Keratinocyte (primary cell): ENCODE data around the gene MFF. TPM values are rescaled to one million over a fixed set of nuclear protein-coding genes. Genes with fewer than 3 reads are reported as not detected.
A peak's percentile ranks its signal among the peaks of the same experiment; 100 is the strongest.

Experiments
- DNase-seq: peaks from one replicate; pipeline ENCODE4 v3.0.0-alpha.2; 2011; ENCODE audit warnings: low read depth, missing footprints, low spot score
- FAIRE-seq: peaks from 2 replicates; lab custom pipeline; 2011; peaks lifted over from hg19 to GRCh38; lab: Jason Lieb, UNC
- H2AFZ ChIP-seq: 2 replicates; pipeline ENCODE4 v1.6.0; 2012; ENCODE audit warnings: low read length, control low read depth, inconsistent platforms; ENCODE audit not compliant: control insufficient read depth
- H3K27ac ChIP-seq: 2 replicates; pipeline ENCODE4 v1.5.1; 2011; ENCODE audit warnings: low read length; ENCODE audit not compliant: control insufficient read depth, insufficient read depth
- H3K27me3 ChIP-seq: 3 replicates; pipeline ENCODE4 v1.6.0; 2011; ENCODE audit warnings: low read length; ENCODE audit not compliant: control insufficient read depth, insufficient read depth; ENCODE audit errors: extremely low read depth
- H3K36me3 ChIP-seq, 2 experiments: 2 replicates in 1 of 2; 3 replicates in 1 of 2; pipeline ENCODE4 v1.5.1; 2011; ENCODE audit warnings: low read length in 2 of 2, mild to moderate bottlenecking in 1 of 2; ENCODE audit not compliant: control insufficient read depth in 2 of 2, insufficient read depth in 2 of 2; ENCODE audit errors: extremely low read depth in 1 of 2
- H3K4me1 ChIP-seq: 3 replicates; pipeline ENCODE4 v1.5.1; 2011; ENCODE audit warnings: low read length; ENCODE audit not compliant: control insufficient read depth, insufficient read depth; ENCODE audit errors: extremely low read depth
- H3K4me2 ChIP-seq: 3 replicates; pipeline ENCODE4 v1.6.0; 2011; ENCODE audit warnings: low read depth, low read length; ENCODE audit not compliant: control insufficient read depth, insufficient read depth; ENCODE audit errors: extremely low read depth
- H3K4me3 ChIP-seq, 3 experiments: fragments of 200-600 bp in 1 of 3; sonication (generic) in 1 of 3; 2 replicates in 2 of 3; 3 replicates in 1 of 3; pipeline ENCODE4 v1.5.1; 2011 to 2016; ENCODE audit warnings: low read length in 3 of 3, mild to moderate bottlenecking in 3 of 3, control low read depth in 2 of 3, inconsistent platforms in 1 of 3, low read depth in 1 of 3, mixed read lengths in 1 of 3, mixed run types in 1 of 3, moderate library complexity in 1 of 3; ENCODE audit not compliant: control insufficient read depth in 2 of 3, insufficient read depth in 2 of 3; ENCODE audit errors: extremely low read depth in 1 of 3
- H3K79me2 ChIP-seq: 2 replicates; pipeline ENCODE4 v1.6.0; 2012; ENCODE audit warnings: low read length; ENCODE audit not compliant: control insufficient read depth, insufficient read depth
- H3K9ac ChIP-seq: 3 replicates; pipeline ENCODE4 v1.6.0; 2011; ENCODE audit warnings: low read length; ENCODE audit not compliant: control insufficient read depth, insufficient read depth; ENCODE audit errors: extremely low read depth
- H3K9me1 ChIP-seq: 3 replicates; pipeline ENCODE4 v1.6.0; 2011; ENCODE audit warnings: low read length; ENCODE audit not compliant: control insufficient read depth, insufficient read depth; ENCODE audit errors: extremely low read depth
- H3K9me3 ChIP-seq: 2 replicates; pipeline ENCODE4 v1.5.1; 2012; ENCODE audit warnings: low read depth, low read length; ENCODE audit not compliant: control insufficient read depth
- H4K20me1 ChIP-seq: 3 replicates; pipeline ENCODE4 v1.6.0; 2011; ENCODE audit warnings: low read length; ENCODE audit not compliant: control insufficient read depth, insufficient read depth; ENCODE audit errors: extremely low read depth
- EZH2 ChIP-seq: IDR thresholded peaks from one replicate; pipeline ENCODE4 v1.6.1; 2012; ENCODE audit warnings: inconsistent platforms, mild to moderate bottlenecking, low read length, moderate library complexity
- dilution Hi-C: fragments of 300-500 bp; cut with MboI; formaldehyde crosslinking; loops from one replicate; pipeline ENCODE4 v1.7.0; 2020; ENCODE audit warnings: low sequenced_read_pairs; ENCODE audit not compliant: extremely low pct_ligation_motif_present
- polyA plus RNA-seq, 5 experiments: library from polyadenylated mRNA; depleted of rRNA in 3 of 5; stranded (reverse) in 3 of 5; stranded (forward) in 1 of 5; unstranded in 1 of 5; fragments of >200 nt; gene quantifications; 1 replicate in 1 of 5; 2 replicates in 3 of 5; 3 replicates in 1 of 5; pipeline versions ENCODE4 v1.2.1 to v1.2.3, GENCODE V29; 2011 to 2012; ENCODE audit warnings: missing spikeins in 2 of 5, low read depth in 1 of 5, low replicate concordance in 1 of 5
- TF ChIP-seq, protein P1 (sequence below), 3 experiments: IDR thresholded peaks in 1 of 3; conservative IDR thresholded peaks in 1 of 3; optimal IDR thresholded peaks in 1 of 3; 2 replicates in 2 of 3; 3 replicates in 1 of 3; pipeline versions ENCODE3 to v1.5.1; 2011; ENCODE audit warnings: low read length in 3 of 3, mild to moderate bottlenecking in 3 of 3, moderate library complexity in 2 of 3, control low read depth in 1 of 3, inconsistent platforms in 1 of 3; ENCODE audit not compliant: insufficient read depth in 2 of 3; ENCODE audit errors: extremely low read depth in 1 of 3

MFF gene
- polyA plus RNA-seq, 1 donor (not counting 4 experiments of a cell fraction or from before 2014, with no cell fraction given), result 72.5 TPM

- FAIRE-seq, result no peak
- H2AFZ ChIP-seq, result no peak overlapping the region
- H3K27ac ChIP-seq, result no peak overlapping the region
- no peaks in the 10 kb centered on the region for H3K9me1 ChIP-seq
- H3K27me3 ChIP-seq, result no peaks in the 10 kb centered on the region
- H3K4me3 ChIP-seq, result no peak overlapping the region
- H3K9ac ChIP-seq, result no peak overlapping the region
- H3K4me2 ChIP-seq, result no peak overlapping the region
- H3K36me3 ChIP-seq, result no peaks in the 10 kb centered on the region
- peaks cover 21% of the 10 kb centered on the region for H3K4me1 ChIP-seq
- TF ChIP-seq EZH2, result no peak
- TF ChIP-seq, protein P1, sequence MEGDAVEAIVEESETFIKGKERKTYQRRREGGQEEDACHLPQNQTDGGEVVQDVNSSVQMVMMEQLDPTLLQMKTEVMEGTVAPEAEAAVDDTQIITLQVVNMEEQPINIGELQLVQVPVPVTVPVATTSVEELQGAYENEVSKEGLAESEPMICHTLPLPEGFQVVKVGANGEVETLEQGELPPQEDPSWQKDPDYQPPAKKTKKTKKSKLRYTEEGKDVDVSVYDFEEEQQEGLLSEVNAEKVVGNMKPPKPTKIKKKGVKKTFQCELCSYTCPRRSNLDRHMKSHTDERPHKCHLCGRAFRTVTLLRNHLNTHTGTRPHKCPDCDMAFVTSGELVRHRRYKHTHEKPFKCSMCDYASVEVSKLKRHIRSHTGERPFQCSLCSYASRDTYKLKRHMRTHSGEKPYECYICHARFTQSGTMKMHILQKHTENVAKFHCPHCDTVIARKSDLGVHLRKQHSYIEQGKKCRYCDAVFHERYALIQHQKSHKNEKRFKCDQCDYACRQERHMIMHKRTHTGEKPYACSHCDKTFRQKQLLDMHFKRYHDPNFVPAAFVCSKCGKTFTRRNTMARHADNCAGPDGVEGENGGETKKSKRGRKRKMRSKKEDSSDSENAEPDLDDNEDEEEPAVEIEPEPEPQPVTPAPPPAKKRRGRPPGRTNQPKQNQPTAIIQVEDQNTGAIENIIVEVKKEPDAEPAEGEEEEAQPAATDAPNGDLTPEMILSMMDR (optimal IDR thresholded peaks at IDR 0.05 in 1 of 3, IDR thresholded peaks at IDR 0.05 in 1 of 3, conservative IDR thresholded peaks at IDR 0.05 in 1 of 3; ENCODE audit: extremely low read depth in 1 of 3, insufficient read depth in 2 of 3, low read length in 3 of 3), result no peak
- H3K9me3 ChIP-seq, result no peaks in the 10 kb centered on the region
- DNase-seq, result no peak
- no peaks in the 10 kb centered on the region for H4K20me1 ChIP-seq
- dilution Hi-C loops, result no loop called here
- H3K79me2 ChIP-seq, result no peaks in the 10 kb centered on the region
These were observed 79.7 kb downstream of the MFF start for GRCh38 chr2:227404585-227405271.

DNA sequence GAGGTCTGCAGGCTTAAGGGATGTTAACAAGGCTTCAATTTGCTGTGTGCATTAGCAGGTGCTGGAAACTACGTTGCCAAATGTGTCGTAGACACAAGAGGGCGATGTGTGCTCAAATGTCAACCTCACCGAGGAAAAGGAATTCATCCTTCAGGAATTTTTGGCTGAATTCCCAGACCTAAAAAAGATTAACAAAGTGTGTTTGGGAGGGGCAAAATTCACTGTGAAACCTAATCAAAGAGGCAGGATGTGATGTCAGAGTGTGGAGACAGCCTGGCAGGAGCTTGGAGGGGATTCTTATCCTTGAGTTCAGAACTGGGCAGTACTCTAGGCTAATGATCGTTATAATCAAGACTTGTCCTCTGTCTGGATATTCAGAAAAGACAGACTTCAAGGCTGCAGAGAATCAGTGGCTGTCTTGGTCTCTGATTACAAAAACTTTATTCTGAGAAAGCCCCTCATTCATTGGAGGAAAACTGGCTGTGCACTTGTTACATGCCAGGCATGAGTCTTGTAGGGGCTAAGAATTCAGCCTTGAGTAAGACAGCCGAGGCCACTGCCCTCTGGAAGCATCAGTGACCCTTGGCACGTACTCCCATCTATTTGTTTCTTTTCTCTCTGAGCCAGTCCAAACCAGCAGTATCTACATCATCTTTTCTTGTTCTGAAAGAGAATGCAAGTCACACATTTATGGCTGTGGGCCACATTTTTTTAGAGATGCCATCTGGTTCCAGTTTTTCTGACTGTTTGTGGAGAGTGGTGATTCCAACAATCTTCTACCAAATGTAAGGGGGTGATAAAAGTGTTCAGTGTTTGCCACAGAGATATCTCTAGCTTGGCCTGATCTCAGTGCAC, 81.4 kb downstream of the MFF start:
- TF ChIP-seq EZH2, result no peak
- TF ChIP-seq, protein P1 (optimal IDR thresholded peaks at IDR 0.05 in 1 of 3, IDR thresholded peaks at IDR 0.05 in 1 of 3, conservative IDR thresholded peaks at IDR 0.05 in 1 of 3; ENCODE audit: extremely low read depth in 1 of 3, insufficient read depth in 2 of 3, low read length in 3 of 3), result peak; percentile 61 to 92 (median 87)
- Histone ChIP-seq H3K27ac (peak overlapping the region; percentile 82), H4K20me1 (no peaks in the 10 kb centered on the region), H3K9ac (peak overlapping the region; percentile 46), H3K4me1 (peaks cover 29% of the 10 kb centered on the region), H2AFZ (peak overlapping the region; percentile 11), H3K36me3 (no peaks in the 10 kb centered on the region), H3K4me2 (peak overlapping the region; percentile 70), H3K9me3 (no peaks in the 10 kb centered on the region), H3K79me2 (no peaks in the 10 kb centered on the region), H3K4me3 (no peak overlapping the region), H3K9me1 (no peaks in the 10 kb centered on the region), H3K27me3 (no peaks in the 10 kb centered on the region)
- peak; percentile 86 for FAIRE-seq
- peak; percentile 91 for DNase-seq
- dilution Hi-C loops, result no loop called here

Other genes starting within 250 kb of the MFF start
- 0.01 to 0.03 TPM in 2 of 3 replicates, not detected in the other for gene COL4A4, start 161.0 kb upstream of the MFF start, polyA plus RNA-seq
- gene COL4A3, start 160.6 kb upstream of the MFF start, polyA plus RNA-seq, result not detected in 3 replicates
- gene TM4SF20, start 54.1 kb downstream of the MFF start, polyA plus RNA-seq, result not detected in 3 replicates
- gene SCYGR1, start 62.7 kb downstream of the MFF start, polyA plus RNA-seq, result not detected in 3 replicates
- gene AGFG1, start 146.9 kb downstream of the MFF start, polyA plus RNA-seq, result 111 to 125 TPM (median 111 TPM) in 3 replicates